ENCODE results near the gene CCN2. TPM values are rescaled to one million over a fixed set of nuclear protein-coding genes. Genes with fewer than 3 reads are reported as not detected.
A peak's percentile ranks its signal among the peaks of the same experiment; 100 is the strongest.

CCN2 gene, protein sequence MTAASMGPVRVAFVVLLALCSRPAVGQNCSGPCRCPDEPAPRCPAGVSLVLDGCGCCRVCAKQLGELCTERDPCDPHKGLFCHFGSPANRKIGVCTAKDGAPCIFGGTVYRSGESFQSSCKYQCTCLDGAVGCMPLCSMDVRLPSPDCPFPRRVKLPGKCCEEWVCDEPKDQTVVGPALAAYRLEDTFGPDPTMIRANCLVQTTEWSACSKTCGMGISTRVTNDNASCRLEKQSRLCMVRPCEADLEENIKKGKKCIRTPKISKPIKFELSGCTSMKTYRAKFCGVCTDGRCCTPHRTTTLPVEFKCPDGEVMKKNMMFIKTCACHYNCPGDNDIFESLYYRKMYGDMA
- 100 to 1,000 TPM in 1 of 8 experiments, 10 to 100 TPM in 2, 1 to 10 TPM in 4, under 1 TPM in 1; 0.56 to 293 (median 3.0) TPM for total RNA-seq

DNA sequence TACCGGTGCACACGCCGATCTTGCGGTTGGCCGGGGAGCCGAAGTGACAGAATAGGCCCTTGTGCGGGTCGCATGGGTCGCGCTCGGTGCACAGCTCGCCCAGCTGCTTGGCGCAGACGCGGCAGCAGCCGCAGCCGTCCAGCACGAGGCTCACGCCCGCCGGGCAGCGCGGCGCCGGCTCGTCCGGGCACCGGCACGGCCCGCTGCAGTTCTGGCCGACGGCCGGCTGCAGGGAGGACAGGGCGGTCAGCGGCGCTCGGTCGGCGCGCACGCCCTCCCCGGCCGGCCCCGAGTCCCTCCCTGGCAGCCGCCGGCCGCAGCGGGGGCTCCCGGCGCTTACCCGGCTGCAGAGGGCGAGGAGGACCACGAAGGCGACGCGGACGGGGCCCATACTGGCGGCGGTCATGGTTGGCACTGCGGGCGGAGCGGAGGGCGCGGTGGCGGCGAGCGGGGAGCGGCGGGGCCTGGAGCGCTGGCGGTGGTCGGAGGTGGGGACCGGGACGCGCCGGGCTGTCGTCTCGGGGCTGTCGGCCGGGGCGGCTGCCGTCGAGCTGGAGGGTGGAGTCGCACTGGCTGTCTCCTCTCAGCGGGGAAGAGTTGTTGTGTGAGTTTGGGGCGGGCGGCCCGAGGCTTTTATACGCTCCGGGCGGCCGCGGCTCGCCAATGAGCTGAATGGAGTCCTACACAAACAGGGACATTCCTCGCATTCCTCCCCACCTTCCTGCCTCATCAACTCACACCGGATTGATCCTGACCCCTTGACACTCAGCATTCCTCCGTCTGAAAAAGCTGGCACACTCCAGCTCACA lies at the start of gene CCN2:
Gene CCN2, minus strand, starts transcription at position 606 of the 809 bp plus-strand sequence. Its CDS starts 200 bp downstream, at position 406.
- in situ Hi-C loops (cut with MboI; ENCODE audit: low pct_unique_long_range_greater_than_20kb in 2 of 9, low sequenced_read_pairs in 9 of 9, unreplicated experiment in 9 of 9), result loop anchor here in 1 of 9 experiments (10.0 kb wide), 1 partner anchor 214 kb away; no protein-coding TSS in a partner anchor
- peak within 1 kb of the TSS; percentile 47 to 77 (median 56) for H3K4me3 ChIP-seq
- H3K27ac ChIP-seq, result peak within 1 kb of the TSS in 1 of 2 donors; percentile 38
- 0 to 2% (median 0%) methylated on average over 1 to 9 of the region's 97 CpGs; no CpG with 5 or more reads in 3 of the 10 experiments for whole genome bisulfite sequencing, 10 experiments
- peak; percentile 47 to 77 (median 70) for ATAC-seq (replicated peaks in 6 of 8)
- H3K4me1 ChIP-seq (replicated peaks in 1 of 2), result peaks cover 19 to 36% of the 10 kb centered on the region in 2 donors

GRCh38 chr6:132000296-132000695 lies 49.1 kb upstream of the CCN2 start:
- no peaks in the 10 kb centered on the region for H3K4me1 ChIP-seq (replicated peaks in 1 of 2)
- no peak for ATAC-seq (replicated peaks in 6 of 8)
- WGBS, 10 experiments, result 67 to 100% (median 95%) methylated on average over 1 to 2 of the region's 2 CpGs; no CpG with 5 or more reads in 2 of the 10 experiments
- no peak overlapping the region for H3K27ac ChIP-seq
- in situ Hi-C loops (cut with MboI; ENCODE audit: low pct_unique_long_range_greater_than_20kb in 2 of 9, low sequenced_read_pairs in 9 of 9, unreplicated experiment in 9 of 9), result no loop called here
- H3K4me3 ChIP-seq, result no peak overlapping the region

- no peak overlapping the region for H3K27ac ChIP-seq
- H3K4me1 ChIP-seq (replicated peaks in 1 of 2), result no peaks in the 10 kb centered on the region
- no peak overlapping the region for H3K4me3 ChIP-seq
- 47 to 100% (median 79%) methylated on average over 1 to 4 of the region's 4 CpGs; no CpG with 5 or more reads in 1 of the 10 experiments for WGBS, 10 experiments
- in situ Hi-C loops (cut with MboI; ENCODE audit: low pct_unique_long_range_greater_than_20kb in 2 of 9, low sequenced_read_pairs in 9 of 9, unreplicated experiment in 9 of 9), result no loop called here
- ATAC-seq (replicated peaks in 6 of 8), result no peak
These were observed 48.5 kb upstream of the CCN2 start for GRCh38 chr6:131999545-132000146.

GRCh38 chr6:131998255-131998982 lies 47.2 kb upstream of the CCN2 start:
- in situ Hi-C loops (cut with MboI; ENCODE audit: low pct_unique_long_range_greater_than_20kb in 2 of 9, low sequenced_read_pairs in 9 of 9, unreplicated experiment in 9 of 9), result no loop called here
- Histone ChIP-seq H3K27ac (no peak overlapping the region), H3K4me1 (replicated peaks in 1 of 2) (no peaks in the 10 kb centered on the region), H3K4me3 (no peak overlapping the region)
- no peak for ATAC-seq (replicated peaks in 6 of 8)
- 57 to 100% (median 86%) methylated on average over 1 to 9 of the region's 9 CpGs; no CpG with 5 or more reads in 1 of the 10 experiments for WGBS, 10 experiments

DNA sequence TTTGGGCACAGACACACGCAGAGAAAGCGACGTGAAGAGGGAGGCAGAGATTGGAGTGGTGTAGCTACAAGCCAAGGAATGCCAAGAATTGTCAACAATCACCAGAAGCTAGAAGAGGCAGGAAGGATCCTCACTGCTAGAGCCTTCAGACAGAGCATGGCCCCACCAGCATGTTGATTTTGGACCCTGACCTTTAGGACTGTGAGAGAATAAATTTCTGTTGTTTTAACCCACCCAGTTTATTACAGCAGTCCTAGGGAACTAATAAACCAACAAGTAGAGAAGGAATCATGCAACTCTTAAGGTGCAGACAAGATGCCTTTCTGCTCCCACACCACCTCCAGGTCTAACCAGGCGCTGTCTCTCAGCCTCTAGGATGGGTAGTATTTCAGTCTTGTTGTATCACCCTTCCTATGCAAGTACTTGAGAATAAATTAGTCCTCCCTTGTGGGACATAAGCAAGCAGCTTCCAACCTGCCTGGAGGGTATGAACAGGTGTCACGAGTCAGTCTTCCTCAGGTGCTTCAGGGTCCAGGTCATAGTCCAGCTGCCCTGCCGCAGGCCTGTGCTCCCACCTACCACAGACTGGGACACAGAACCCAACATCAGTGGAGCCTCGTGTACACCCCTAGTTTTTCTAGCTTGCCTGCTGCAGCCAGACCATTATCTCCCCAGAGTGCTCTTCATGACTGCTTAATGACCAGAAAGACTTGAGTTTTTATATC lies 46.4 kb upstream of the CCN2 start:
- Histone ChIP-seq H3K4me1 (replicated peaks in 1 of 2) (no peaks in the 10 kb centered on the region), H3K27ac (no peak overlapping the region), H3K4me3 (no peak overlapping the region)
- WGBS, 10 experiments, result 90 to 100% (median 92%) methylated on average over 1 to 6 of the region's 7 CpGs; no CpG with 5 or more reads in 3 of the 10 experiments
- no peak for ATAC-seq (replicated peaks in 6 of 8)
- in situ Hi-C loops (cut with MboI; ENCODE audit: low pct_unique_long_range_greater_than_20kb in 2 of 9, low sequenced_read_pairs in 9 of 9, unreplicated experiment in 9 of 9), result no loop called here

- ATAC-seq (replicated peaks in 6 of 8), result peak in 4 of 8 experiments; percentile 27 to 93 (median 66)
- H3K4me3 ChIP-seq, result no peak overlapping the region
- no peaks in the 10 kb centered on the region for H3K4me1 ChIP-seq (replicated peaks in 1 of 2)
- H3K27ac ChIP-seq, result no peak overlapping the region
- in situ Hi-C loops (cut with MboI; ENCODE audit: low pct_unique_long_range_greater_than_20kb in 2 of 9, low sequenced_read_pairs in 9 of 9, unreplicated experiment in 9 of 9), result no loop called here
- 0 to 100% (median 89%) methylated on average over 1 of the region's 1 CpG; no CpG with 5 or more reads in 2 of the 10 experiments for WGBS, 10 experiments
These were observed 44.7 kb upstream of the CCN2 start for GRCh38 chr6:131995917-131996316.

DNA sequence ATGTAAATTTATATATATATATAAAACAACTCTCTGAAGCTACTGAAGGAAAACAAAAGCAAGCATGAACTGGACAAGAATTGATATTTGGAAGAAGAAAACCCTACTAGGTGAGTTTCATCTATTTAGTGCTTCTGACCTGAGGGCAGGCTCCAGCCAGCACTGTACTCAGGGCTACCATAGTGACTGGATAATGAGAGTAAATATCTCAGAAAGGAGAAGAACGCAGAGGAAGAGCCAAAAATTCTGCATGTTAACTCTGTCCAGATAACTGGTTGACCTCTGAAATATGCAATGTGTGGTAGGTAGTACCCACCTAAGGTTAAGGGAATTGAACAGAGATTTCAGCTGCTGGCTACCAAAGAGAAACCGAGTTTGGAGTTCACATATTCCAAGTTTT lies 41.4 kb upstream of the CCN2 start:
- WGBS, 10 experiments, result 25 to 86% (median 48%) methylated on average over 1 to 2 of the region's 2 CpGs; no CpG with 5 or more reads in 4 of the 10 experiments
- Histone ChIP-seq H3K4me3 (no peak overlapping the region), H3K27ac (no peak overlapping the region), H3K4me1 (replicated peaks in 1 of 2) (no peaks in the 10 kb centered on the region)
- no peak for ATAC-seq (replicated peaks in 6 of 8)
- in situ Hi-C loops (cut with MboI; ENCODE audit: low pct_unique_long_range_greater_than_20kb in 2 of 9, low sequenced_read_pairs in 9 of 9, unreplicated experiment in 9 of 9), result no loop called here

- in situ Hi-C loops (cut with MboI; ENCODE audit: low pct_unique_long_range_greater_than_20kb in 2 of 9, low sequenced_read_pairs in 9 of 9, unreplicated experiment in 9 of 9), result no loop called here
- 72 to 100% (median 94%) methylated on average over 2 to 4 of the region's 4 CpGs for WGBS, 10 experiments
- no peak for ATAC-seq (replicated peaks in 6 of 8)
- H3K4me1 ChIP-seq (replicated peaks in 1 of 2), result no peaks in the 10 kb centered on the region
- no peak overlapping the region for H3K4me3 ChIP-seq
- H3K27ac ChIP-seq, result no peak overlapping the region
These were observed 37.9 kb upstream of the CCN2 start for GRCh38 chr6:131989036-131989435.

DNA sequence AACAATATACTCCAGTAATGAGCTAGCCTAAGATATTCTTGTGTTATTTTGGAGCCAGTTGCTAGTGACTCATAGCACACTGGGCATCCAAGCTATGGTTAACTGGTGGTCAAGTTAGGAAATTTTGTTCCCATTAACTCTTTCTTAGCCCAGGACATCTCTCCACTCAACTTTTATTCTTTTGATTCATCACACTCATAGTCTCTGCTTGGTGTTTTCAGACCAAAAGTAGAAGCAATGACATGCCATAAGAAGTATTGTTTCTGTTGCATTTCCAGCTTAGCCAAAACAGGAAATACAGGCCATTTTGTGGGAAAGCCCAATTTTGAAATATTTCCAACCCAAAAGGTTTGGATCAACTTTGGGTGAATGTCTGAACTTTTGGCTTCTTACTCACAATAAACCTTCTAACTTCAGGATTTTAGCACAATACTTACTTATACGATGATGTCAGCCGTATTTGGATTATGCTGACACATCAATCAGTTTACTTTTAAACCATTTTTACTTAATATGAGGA lies 31.6 kb upstream of the CCN2 start:
- 60 to 100% (median 96%) methylated on average over 1 to 2 of the region's 2 CpGs; no CpG with 5 or more reads in 3 of the 10 experiments for WGBS, 10 experiments
- Histone ChIP-seq H3K4me1 (replicated peaks in 1 of 2) (peaks cover 0 to 15% of the 10 kb centered on the region in 2 donors), H3K4me3 (no peak overlapping the region), H3K27ac (no peak overlapping the region)
- in situ Hi-C loops (cut with MboI; ENCODE audit: low pct_unique_long_range_greater_than_20kb in 2 of 9, low sequenced_read_pairs in 9 of 9, unreplicated experiment in 9 of 9), result no loop called here
- no peak for ATAC-seq (replicated peaks in 6 of 8)

DNA sequence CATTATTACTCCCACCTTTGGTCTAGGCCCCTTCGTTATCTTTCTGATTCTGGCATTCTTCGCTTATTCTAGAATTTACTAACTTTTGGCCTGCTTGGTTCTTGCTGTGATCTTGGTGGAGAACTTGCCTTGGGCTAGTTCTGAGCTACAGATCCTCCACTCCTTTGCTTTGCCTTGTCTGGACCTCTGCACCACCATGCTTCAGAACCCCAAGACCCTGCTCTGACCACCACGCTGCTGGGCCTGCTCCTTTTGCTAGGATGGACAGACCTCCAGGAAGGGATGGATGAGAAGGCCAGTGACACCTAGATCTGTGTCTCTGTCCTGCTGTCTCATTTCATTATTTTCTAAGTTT lies 30.4 kb upstream of the CCN2 start:
- in situ Hi-C loops (cut with MboI; ENCODE audit: low pct_unique_long_range_greater_than_20kb in 2 of 9, low sequenced_read_pairs in 9 of 9, unreplicated experiment in 9 of 9), result no loop called here
- 88 to 100% (median 93%) methylated on average over 2 to 3 of the region's 3 CpGs; no CpG with 5 or more reads in 3 of the 10 experiments for WGBS, 10 experiments

GRCh38 chr6:131980791-131981623 lies 29.8 kb upstream of the CCN2 start:
- peak in 5 of 8 experiments; percentile 25 to 63 (median 43) for ATAC-seq (replicated peaks in 6 of 8)

More for the DNA sequence above, 30.4 kb upstream of the CCN2 start:
- Histone ChIP-seq H3K27ac (no peak overlapping the region), H3K4me1 (replicated peaks in 1 of 2) (peaks cover 0 to 15% of the 10 kb centered on the region in 2 donors), H3K4me3 (no peak overlapping the region)
- ATAC-seq (replicated peaks in 6 of 8), result no peak

More at GRCh38 chr6:131980791-131981623, 29.8 kb upstream of the CCN2 start:
- peaks cover 0 to 15% of the 10 kb centered on the region in 2 donors for H3K4me1 ChIP-seq (replicated peaks in 1 of 2)
- H3K27ac ChIP-seq, result no peak overlapping the region
- in situ Hi-C loops (cut with MboI; ENCODE audit: low pct_unique_long_range_greater_than_20kb in 2 of 9, low sequenced_read_pairs in 9 of 9, unreplicated experiment in 9 of 9), result no loop called here
- no peak overlapping the region for H3K4me3 ChIP-seq
- WGBS, 10 experiments, result 43 to 75% (median 58%) methylated on average over 3 to 8 of the region's 8 CpGs; no CpG with 5 or more reads in 1 of the 10 experiments
